ENCODE results near the gene STXBP4. TPM values are rescaled to one million over a fixed set of nuclear protein-coding genes. Genes with fewer than 3 reads are reported as not detected.

STXBP4 gene
- total and polyA plus RNA-seq, 2 experiments from 2014 or later: 14.9 to 26.4 TPM

DNA sequence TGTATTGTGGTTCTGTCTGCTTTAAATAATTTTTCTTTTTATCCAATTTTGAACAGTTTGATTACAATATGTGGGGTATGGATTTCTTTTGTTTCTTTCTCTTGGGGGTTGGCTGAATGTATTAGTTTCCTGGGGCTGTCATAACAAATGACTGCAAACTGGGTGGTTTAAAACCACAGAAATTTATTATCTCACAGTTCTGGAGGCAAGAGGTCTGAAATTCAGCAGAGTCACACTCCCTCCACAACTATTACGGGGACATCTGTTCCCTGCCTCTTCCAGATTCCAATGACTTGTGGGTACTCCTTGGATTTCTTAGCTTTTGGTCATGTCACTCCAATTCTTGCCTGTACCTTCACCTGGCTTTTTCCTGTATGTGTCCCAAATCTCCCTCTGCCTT, 23.8 kb upstream of the STXBP4 start:
- Histone ChIP-seq H3K27ac (no peak overlapping the region), H3K36me3 (peaks cover 3% of the 10 kb centered on the region), H3K4me3 (no peak overlapping the region), H3K27me3 (no peaks in the 10 kb centered on the region), H3K9me3 (ENCODE audit: low read depth) (no peaks in the 10 kb centered on the region), H3K4me1 (ENCODE audit: low read depth) (no peaks in the 10 kb centered on the region)
- no peak for TF ChIP-seq CTCF (IDR thresholded peaks at IDR 0.05; ENCODE audit: low read depth, low read length)
- DNase-seq (ENCODE audit: low read depth in 1 of 2, low spot score in 1 of 2): peak in 1 of 2 donors; percentile 38

GRCh38 chr17:54945231-54945630, 23.3 kb upstream of the STXBP4 start:
- Histone ChIP-seq H3K36me3 (peaks cover 3% of the 10 kb centered on the region), H3K4me1 (ENCODE audit: low read depth) (no peaks in the 10 kb centered on the region), H3K27me3 (no peaks in the 10 kb centered on the region), H3K9me3 (ENCODE audit: low read depth) (no peaks in the 10 kb centered on the region), H3K4me3 (no peak overlapping the region), H3K27ac (no peak overlapping the region)
- TF ChIP-seq CTCF (IDR thresholded peaks at IDR 0.05; ENCODE audit: low read depth, low read length): no peak
- DNase-seq (ENCODE audit: low read depth in 1 of 2, low spot score in 1 of 2): no peak

- Histone ChIP-seq H3K36me3 (no peaks in the 10 kb centered on the region), H3K4me1 (ENCODE audit: low read depth) (no peaks in the 10 kb centered on the region), H3K27me3 (no peaks in the 10 kb centered on the region), H3K9me3 (ENCODE audit: low read depth) (no peaks in the 10 kb centered on the region), H3K4me3 (no peak overlapping the region), H3K27ac (no peak overlapping the region)
- no peak for TF ChIP-seq CTCF (IDR thresholded peaks at IDR 0.05; ENCODE audit: low read depth, low read length)
- DNase-seq (ENCODE audit: low read depth in 1 of 2, low spot score in 1 of 2): peak in 1 of 2 donors; percentile 22
These were observed 22.9 kb upstream of the STXBP4 start for GRCh38 chr17:54945671-54946070.

- H3K4me3 ChIP-seq: no peak overlapping the region
- H3K9me3 ChIP-seq (ENCODE audit: low read depth): no peaks in the 10 kb centered on the region
- no peaks in the 10 kb centered on the region for H3K4me1 ChIP-seq (ENCODE audit: low read depth)
- H3K27me3 ChIP-seq: no peaks in the 10 kb centered on the region
- no peak for TF ChIP-seq CTCF (IDR thresholded peaks at IDR 0.05; ENCODE audit: low read depth, low read length)
- H3K36me3 ChIP-seq: no peaks in the 10 kb centered on the region
- DNase-seq (ENCODE audit: low read depth in 1 of 2, low spot score in 1 of 2): no peak
- no peak overlapping the region for H3K27ac ChIP-seq
These were observed 21.2 kb upstream of the STXBP4 start for GRCh38 chr17:54947396-54947795.

GRCh38 chr17:54948380-54948779, 20.2 kb upstream of the STXBP4 start:
- no peak overlapping the region for H3K27ac ChIP-seq
- DNase-seq (ENCODE audit: low read depth in 1 of 2, low spot score in 1 of 2): peak in 1 of 2 donors; percentile 58
- no peak overlapping the region for H3K4me3 ChIP-seq
- TF ChIP-seq CTCF (IDR thresholded peaks at IDR 0.05; ENCODE audit: low read depth, low read length): no peak
- no peaks in the 10 kb centered on the region for H3K9me3 ChIP-seq (ENCODE audit: low read depth)
- H3K4me1 ChIP-seq (ENCODE audit: low read depth): no peaks in the 10 kb centered on the region
- no peaks in the 10 kb centered on the region for H3K27me3 ChIP-seq
- H3K36me3 ChIP-seq: no peaks in the 10 kb centered on the region

DNA sequence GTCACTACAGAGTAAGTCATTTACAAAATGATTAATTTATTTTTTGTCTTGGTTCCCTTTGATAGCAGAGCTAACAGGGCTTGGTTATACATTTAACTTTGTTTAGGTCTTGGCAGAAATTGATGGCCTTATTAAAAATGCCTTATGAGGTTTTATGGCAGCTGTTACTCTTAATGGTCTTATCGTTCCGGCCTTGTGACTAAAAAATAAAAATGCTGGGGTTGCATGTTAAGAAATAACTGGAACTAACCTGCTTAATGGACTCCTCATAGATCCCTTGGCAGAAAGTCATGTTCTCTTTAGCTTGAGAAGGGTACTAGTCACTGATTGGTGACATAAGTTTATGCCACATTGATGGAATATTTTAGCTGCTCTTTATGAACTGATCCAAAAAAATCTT, 18.4 kb upstream of the STXBP4 start:
- Histone ChIP-seq H3K27me3 (no peaks in the 10 kb centered on the region), H3K36me3 (no peaks in the 10 kb centered on the region), H3K4me1 (ENCODE audit: low read depth) (no peaks in the 10 kb centered on the region), H3K4me3 (no peak overlapping the region), H3K9me3 (ENCODE audit: low read depth) (no peaks in the 10 kb centered on the region), H3K27ac (no peak overlapping the region)
- no peak for DNase-seq (ENCODE audit: low read depth in 1 of 2, low spot score in 1 of 2)
- no peak for TF ChIP-seq CTCF (IDR thresholded peaks at IDR 0.05; ENCODE audit: low read depth, low read length)

Data from cardiac muscle cell (in vitro differentiated cells and primary cell).